GM19239 (cell line): ENCODE results near the gene DCAF17.
A peak's percentile ranks its signal among the peaks of the same experiment; 100 is the strongest.
"Not testable (repeated sequence)": the region's sequence is repeated elsewhere in the genome, so short reads cannot be mapped to it uniquely, and the experiment has no call there.

Source experiments
- DNase-seq: peaks from one replicate; pipeline ENCODE4 v3.0.0; 2011; ENCODE audit warnings: low spot score; ENCODE audit not compliant: insufficient read length
- FAIRE-seq: peaks from 2 replicates; lab custom pipeline; 2011; peaks lifted over from hg19 to GRCh38; lab: Jason Lieb, UNC

The DCAF17 gene

DNA sequence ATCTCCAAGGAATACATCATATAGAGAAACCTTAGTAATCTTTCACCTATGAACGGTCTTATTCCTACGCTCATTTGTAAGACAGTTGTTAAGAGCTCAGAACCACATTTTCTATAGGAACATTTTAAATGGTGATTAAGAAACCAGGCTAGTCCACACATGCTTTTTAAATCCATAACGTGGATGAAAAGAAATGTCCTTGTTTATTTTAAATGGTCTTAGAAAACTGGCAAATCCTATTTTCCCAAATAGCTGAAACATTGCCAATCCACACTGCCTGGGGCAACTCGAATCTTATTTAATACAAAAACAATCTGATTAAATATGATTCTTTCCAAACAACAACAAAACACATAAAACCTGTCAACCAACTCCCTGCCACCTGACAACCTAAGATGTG lies 23.9 kb upstream of the DCAF17 start:
- peak; percentile 44 for FAIRE-seq
- no peak for DNase-seq

DNA sequence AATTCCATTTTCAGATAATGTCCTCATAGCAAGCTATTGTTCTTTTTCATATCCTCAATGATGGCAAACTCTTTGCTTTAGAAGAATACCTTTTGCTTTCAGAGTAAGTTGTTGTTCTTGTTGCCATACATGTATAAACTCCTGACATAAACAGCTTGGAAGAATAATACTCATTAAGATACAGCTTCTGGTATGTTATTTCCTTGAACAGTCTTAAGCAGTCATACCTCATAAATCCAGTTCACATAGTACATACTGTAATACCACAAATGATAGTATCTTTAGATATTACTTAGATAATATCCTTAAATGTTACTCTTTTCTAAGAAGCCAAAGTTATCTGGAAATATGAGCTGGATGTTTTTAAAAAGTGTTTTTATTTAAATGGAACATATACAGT lies 23.4 kb upstream of the DCAF17 start:
- DNase-seq (no peak), FAIRE-seq (peak; percentile 69)

DNA sequence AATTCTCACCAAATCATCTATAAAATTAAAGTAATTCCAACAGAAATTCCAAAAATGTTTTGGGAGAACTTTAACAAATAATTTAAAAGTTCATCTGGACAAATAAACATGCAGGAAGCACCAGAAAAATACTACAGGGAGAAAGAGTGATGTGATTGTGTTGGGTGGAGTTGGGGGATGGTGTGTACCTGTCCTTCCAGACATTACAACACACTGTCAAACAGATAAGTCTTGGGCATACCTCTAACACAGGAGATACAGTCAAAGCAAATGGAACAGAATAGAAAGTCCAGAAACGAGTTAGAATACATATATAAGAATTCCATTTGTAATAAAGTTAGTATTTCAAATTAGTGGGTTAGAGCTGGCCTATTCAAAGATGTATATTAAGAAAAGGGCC lies 22.8 kb upstream of the DCAF17 start:
- FAIRE-seq (no peak), DNase-seq (no peak)

DNA sequence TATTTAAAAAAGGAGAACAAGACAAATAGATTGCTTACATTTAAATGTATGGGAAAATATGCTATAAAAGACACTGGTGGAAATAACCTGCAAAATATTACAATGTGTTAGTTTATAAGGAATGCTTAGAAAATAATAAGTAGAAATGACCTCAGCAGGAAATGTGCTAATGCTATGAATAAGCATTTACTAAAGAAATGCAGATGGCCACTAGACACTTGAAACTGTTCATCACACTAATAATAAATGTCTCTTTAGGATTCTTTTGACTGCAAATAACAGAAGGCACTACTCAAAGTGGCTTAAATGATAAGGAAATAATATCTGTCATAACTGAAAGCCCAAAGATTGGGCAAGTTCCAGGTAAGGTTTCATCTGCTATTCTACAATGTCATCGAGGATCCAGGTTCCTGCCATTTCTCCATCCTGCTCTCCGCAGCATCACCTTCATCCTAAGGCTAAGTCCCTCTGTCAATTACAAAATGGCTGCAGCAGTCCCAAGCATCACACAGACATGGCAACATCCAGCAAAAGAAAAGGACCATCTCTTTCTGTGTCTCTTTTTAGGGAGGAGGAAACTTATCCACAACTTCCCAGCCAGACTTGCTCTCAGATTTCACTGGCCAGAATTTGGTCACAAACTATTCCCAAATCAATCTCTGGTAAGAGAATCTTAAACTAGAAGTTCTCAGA lies 22.1 kb upstream of the DCAF17 start:
- DNase-seq: no peak
- peak; percentile 64 for FAIRE-seq

DNA sequence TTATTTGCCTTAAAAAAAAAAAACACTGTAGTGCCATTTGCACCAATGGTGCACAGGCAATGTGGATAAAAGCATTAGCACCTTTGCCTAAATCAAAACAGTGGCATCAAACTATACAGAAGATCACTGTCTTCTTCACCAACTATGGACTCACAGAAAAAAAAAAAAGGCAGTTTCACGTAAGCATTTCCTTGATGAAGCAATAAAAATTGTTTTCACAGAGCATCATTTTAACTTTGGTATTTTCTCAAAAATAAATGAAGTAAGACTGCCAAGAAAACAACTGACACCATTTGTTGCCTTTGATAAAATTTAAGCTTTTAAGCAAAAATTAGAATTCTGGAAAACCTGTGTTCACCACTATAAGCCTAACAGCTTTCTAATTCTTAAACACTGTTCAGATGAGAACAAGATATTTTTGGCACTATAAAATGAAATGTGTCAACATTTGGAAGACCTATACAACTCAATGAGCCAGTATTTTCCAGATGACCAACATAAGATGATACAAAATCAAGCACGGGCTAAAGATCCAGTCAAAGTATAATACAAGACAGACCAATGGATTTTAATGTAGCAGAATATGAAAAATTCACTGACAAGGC lies 21.4 kb upstream of the DCAF17 start:
- FAIRE-seq: peak; percentile 72
- no peak for DNase-seq

DNA sequence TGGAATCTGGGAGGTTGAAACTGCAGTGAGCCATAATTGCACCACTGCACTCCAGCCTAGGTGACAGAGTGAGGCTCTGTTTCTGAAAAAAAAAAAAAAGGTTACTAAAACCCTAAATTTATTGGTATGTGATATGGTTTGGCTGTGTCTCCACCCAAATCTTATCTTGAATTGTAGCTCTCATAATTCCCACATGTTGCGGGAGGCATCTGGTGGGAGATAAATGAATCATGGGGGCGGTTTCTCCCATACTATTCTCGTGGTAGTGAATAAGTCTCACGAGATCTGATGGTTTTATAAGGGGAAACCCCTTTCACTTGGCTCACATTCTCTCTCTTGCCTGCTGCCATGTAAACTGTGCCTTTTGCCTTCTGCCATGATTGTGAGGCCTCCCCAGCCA lies 19.4 kb upstream of the DCAF17 start:
- not testable (repeated sequence) for DNase-seq, FAIRE-seq

DNA sequence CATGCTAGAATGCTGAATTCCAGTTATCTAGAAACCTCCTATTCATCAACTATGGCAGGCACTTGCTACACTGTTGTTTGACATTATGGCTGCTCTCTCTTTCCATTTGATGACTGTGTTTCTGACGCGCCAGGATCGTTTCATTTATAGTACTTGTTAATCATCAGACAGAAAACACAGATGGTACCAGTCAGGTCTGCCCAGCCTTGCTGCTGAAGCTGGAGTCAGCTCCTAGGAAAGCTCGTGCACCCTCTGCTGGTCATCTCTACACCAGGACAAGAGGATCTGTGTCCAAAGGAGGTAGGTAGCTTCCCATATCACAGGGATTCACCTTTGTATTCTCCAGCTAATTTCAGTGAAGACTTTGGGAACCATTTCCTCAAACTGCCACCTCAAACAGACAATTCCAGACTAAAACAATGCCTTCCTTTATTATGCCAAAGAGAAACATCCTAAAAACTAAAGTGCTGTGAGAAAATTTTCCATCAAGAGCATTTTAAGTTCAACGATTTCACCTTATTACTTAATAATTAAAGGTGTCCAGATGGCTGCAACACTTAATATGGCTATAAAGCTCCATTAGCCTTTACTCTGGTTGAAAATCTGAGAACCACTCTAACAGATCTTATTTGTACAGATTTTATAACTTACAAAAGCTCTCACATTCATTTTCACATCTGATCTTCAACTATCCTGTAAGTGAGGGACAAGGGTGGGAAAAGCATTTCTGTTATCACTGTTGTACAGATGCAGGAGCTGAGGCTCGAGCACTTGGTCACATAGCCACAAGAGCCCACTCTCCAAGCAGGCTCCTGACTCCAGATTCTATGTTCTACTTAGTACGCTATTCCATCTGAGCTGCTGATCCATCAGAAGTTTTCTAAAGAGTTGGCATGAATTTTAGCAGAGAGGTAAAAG lies 17.8 kb upstream of the DCAF17 start:
- peak; percentile 34 for DNase-seq
- peak; percentile 100 for FAIRE-seq

DNA sequence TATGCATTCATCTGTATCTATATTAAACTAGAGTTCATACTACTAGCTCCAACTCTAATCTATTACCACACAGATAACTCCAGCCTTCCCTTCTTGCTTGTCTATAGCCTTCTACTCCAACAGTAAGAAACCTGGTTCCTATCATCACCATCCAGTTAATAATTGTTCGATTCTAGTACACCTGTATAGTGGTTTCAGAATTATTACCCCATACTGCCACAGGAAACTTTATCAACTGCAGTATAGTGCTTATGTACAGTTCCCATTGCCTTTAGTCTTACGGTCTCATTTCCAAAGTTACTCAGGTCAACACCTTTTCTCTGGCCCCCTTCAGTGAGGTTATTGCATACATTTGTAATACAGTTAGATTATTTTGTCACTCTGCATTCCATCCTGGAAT lies 14.7 kb upstream of the DCAF17 start:
- no peak for DNase-seq
- FAIRE-seq: no peak

DNA sequence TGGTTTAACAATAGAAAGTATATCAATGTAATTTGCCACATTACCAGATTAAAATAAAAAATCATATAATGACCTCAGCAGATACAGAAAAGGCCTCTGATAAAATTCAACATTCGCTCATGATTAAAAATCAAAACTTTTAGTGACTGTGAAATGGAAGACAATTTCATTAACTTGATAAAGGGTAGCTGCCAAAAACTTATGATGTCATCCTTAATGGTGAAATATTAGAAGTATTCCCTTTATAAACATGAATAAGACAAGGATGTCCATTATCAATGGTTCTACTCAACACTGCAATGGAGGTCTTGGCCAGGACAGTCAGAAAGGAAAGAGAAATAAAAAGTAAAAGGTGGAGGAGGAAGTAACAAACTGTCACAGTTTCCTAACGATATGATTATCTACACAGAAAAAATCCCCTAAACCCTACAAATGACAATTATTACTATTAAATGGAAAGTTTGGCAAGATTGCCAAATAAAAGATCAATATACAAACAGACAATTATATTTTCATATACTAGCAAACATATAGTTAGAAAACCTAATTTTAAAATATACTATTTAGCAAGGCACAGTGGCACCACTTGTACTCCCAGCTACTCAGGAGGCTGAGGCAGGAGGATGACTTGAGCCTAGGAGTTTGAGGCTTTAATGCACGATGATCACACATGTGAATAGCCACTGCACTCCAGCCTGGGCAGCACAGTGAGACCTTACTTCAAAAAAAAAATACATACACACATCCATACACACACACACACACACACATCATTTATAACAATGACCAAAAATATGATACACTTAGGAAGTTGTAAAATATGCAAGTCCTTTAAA lies 13.1 kb upstream of the DCAF17 start:
- FAIRE-seq (peak; percentile 4), DNase-seq (no peak)

DNA sequence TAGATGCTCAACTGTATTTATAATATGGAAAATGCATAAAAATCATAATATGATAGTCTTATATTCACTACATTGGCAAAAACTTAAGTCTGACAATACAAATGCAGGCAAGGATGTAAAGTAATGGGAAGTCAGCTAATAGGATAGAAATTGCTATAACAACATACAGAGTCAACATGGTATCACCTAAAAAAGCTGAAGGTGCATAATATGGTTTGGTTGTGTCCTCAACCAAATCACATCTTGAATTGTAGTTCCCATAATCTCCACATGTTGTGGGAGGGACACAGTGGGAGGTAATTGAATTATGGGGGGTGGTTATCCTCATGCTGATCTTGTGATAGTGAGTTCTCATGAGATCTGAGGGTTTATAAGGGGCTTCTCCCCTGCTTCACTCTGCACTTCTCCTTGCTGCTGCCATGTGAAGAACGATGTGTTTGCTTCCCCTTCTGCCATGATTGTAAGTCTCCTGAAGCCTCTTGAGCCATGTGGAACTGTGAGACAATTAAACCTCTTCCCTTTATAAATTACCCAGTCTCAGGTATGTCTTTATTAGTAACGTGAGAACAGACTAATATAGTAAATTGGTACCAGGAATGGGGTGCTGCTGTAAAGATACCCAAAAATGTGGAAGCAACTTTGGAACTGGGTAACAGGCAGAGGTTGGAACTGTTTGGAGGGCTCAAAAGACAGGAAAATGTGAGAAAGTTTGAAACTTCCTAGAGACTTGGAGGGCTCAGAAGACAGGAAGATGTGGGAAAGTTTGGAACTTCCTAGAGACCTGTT lies 11.1 kb upstream of the DCAF17 start:
- not testable (repeated sequence) for DNase-seq, FAIRE-seq

DNA sequence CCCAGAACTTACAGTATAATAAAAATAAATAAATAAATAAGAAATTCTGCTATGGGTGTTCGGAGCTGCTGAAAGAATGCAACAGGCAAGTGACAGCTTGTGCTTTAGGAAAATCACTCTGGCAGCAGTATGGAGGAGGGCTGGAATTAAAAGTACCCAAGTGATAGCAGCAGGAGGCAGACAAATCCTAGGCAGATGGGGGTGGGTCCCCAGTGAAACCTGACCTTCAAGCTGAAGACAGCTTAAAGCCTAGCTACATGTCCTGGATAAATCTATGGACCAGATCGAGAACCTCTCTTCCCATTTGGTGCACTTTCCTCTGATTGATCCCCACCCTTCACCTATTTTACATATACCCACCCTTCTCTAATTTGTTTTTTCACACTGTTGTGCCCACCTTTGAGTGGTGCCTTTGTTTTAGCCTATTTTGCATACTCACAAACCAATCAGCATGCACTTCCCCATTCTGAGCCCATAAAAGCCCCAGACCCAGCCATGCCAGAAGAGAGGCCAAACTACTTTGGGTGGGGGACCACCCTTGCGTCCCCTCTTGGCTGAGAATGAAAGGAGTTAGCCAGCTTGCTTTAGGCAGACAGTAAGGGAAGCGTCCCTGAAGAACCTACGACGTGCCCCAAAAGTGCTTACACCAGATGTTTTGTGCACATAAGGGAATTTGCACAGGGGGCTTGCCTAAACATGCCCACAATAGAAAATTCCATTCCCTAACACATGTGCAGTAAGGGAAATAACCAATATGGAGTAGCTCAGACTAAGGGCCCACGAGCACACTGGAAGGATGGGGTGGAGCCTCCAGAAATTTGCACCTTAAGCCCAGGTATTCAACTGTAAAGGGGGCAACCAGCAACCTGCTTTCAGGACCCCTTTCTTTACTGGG lies 3.3 kb upstream of the DCAF17 start:
- DNase-seq (no peak), FAIRE-seq (no peak)

DNA sequence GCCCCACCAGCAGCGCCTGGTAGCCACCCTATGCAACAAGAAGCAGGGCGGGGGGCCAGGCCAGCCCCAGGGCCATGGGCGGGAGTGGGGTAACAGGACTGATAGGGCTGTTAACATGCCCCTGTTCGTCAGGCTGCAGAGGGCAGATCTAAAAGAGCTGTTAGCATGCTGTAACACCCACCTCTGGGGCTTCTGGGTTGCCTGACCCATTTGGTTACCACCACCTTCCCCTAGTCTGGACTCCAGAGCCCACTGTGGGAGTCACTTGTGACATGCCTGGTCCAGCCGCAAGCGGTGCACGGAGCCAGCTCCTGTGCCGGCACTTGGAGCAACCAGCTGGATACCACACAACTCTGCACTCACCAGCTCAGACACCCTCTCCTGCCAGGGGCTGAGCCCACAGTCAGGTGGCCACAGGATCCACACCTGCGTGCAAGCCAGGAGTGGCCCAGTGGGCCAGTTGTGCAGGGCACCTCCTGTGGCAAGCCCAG lies 2.3 kb upstream of the DCAF17 start:
- no peak for FAIRE-seq
- no peak for DNase-seq

DNA sequence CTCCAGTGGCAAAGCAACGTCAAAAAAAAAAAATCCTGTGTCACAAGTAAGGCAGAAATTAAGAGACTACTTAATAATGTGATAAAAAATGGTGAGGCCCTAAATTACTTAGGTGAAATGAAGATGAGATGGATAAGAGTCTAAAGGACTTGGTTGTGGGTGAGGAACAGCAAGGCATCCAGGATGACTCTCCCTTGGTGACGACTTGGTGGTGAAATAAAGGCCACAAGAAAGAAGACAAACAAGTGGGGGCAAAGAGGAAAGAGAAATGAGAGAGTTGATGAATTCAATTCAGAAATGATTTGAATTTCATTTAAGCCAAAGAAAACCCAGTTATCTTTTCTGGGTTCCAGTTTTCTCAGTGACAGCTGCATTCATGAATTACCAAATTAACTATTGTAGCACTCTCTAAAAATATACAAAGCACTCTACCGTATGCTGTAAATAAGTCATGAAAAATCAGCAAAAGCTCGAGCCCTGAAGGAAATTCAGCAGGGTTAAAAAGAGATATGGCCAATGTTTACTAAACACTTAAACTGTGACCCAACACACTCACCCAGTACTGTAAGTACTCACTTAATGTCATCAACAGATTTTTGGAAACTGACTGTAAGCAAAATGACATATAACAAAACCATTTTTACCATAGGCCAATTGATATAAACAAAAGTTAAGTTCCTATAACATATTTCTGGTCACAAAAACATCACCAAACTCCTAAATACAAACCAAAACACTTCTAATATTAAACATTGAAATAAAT lies 1.6 kb upstream of the DCAF17 start:
- DNase-seq (no peak), FAIRE-seq (no peak)

DNA sequence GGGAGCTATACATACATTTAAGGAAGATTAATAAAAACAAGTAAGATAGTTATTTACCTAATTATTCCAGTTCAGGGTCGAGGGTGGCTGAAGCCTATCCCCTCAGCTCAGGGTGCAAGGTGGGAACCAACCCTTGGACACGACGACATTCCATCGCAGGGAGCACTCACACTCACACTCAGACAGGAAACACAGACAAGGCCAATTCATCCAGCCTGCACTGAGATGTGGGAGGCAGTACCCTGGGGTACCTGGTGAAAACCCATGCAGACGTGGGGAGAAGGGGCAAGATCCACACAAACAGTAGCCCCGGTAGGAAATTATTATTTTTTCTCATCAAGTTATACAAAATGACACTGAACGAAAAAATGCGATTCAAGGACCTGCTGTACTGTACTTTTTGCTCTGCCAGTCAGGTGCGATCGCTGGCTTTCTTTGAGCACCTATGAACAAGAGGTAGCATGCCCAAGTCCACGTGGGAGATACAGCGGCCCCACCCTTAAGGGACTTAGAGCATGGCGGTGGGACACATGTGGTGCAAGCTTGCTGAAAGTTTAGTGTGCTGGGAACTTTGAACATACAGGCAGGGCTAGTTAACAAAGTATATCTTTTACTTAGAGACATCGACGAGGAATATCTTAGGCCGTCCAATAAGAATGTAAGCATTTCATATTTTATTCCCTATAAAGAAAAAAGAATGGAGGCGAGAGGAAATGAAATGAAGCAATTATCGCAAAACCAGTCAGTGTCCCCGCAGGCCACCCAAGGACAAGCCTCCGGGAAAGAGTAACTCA lies 860 bp upstream of the DCAF17 start:
- DNase-seq (no peak), FAIRE-seq (peak; percentile 92)

DNA sequence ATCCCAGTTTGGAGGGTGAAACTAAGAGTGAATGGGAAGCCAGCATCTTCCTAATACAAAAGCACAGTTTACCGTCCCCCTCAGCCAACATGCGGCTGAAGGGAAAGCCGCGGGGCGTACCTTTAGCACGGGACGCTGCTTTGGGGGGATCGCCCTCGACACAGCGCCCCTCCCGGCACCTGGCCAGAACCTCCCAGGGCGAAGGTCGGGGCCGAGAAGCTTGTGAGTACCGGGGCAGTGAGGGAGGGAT lies 338 bp upstream of the DCAF17 start, which contains the start of gene METTL8:
METTL8 (minus strand) TSS at position 228 of the 250 bp plus-strand sequence. CDS start 41,805 bp downstream, outside the sequence.
- FAIRE-seq (peak; percentile 88), DNase-seq (no peak)

DNA sequence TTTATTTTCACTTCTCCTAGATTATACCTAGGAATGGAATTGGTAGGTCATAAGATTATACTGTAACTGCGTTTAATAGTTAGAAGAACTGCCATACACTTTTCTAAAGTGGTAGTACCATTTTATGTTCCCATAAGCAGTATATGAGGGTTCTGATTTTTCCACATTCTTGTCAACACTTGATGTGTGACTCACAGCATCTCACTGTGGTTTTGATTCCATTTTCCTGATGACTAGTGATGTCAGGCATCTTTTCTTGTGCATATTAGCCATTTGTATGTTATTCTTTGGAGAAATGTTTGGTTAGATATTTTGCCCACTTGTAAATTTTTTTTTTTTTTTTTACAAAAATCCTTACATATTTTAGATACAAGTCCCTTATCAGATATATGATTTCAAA lies 2.3 kb downstream of the DCAF17 start:
- DNase-seq (no peak), FAIRE-seq (no peak)

DNA sequence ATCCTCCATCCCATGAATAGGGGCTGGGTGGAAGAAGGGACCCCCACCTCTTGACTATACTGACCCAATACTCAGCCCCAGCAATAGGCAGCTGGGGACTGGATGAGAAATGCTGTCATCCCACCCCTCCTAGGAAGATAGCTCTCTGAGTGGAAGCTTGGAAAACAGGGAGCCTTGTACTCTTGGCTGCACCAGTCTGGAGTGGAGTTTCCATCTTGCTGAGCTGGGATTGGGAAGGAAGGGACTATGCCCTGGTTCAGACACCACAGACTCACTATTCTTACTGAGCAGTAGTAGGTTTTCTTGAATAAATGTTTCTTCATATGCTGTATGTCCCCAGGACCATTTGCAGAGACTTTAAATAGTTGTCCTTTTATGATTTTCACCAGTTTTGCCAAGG lies 7.4 kb downstream of the DCAF17 start:
- no peak for FAIRE-seq
- DNase-seq: no peak
